Dedifferentiated amniotic fluid mesenchymal stem cell (primary cell): Measurements from ENCODE around the gene COL5A2.
A peak's percentile ranks its signal among the peaks of the same experiment; 100 is the strongest.

ENCODE experiments used
- DNase-seq: peaks from one replicate; pipeline ENCODE4 v3.0.0-alpha.2; 2016; ENCODE audit errors: extremely low spot score

The COL5A2 gene

GRCh38 chr2:189179570-189179950, at the start of gene COL5A2:
TSS of gene COL5A2 (minus strand) at chr2:189179761. CDS start at chr2:189179604, 157 bp downstream.
- DNase-seq = peak; percentile 94

GRCh38 chr2:189226017-189226416, 46.5 kb upstream of the COL5A2 start:
- DNase-seq = no peak

DNA sequence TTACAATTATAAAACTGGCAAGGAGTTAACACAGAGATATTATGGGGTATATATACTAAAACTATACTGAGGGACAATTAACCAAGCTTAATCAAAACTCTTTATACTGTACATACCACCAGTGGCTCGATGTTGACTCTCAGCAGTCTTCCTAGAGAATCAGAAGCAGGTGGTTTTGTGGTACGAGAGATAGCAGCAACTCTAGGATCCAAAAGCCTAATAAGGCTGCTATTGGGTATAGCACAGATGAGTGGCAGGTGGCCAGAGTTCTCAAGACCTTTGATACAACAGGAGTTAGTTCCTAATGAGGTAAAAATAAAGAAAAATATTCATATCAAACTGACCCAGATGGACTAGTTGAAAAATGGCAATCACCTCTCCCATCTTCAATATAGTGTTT, 45.5 kb upstream of the COL5A2 start:
- DNase-seq = no peak

DNA sequence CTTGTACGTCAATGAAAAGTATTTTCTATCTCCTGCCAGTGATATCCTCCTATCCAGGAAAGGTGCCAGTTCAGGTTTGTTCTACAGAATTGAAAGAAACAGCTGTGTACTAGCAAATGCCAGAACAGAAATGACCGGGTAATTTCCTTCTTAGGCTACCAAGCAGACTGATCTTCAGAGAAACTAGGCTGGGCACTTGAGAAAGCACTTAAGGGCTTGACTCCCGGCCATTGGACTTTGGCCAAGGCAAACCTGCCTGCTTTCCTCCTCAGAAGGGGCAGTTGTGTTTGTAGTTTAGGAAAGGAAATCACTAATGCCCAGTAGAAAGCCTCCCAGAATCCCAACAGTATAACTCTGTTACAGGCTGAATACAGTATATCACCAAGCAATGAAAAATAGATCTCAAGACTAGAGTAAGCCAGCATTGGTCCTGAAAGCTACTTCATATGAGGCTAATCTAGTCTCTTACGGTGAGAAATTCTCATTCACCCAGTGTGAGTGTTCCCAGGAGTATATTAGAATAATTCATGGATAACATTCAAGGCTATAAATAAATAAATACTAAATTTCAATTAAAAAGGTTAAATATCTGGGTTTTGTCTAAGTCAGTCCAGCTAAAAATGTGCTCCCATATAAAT, 43.0 kb upstream of the COL5A2 start:
- peak; percentile 28 for DNase-seq

DNA sequence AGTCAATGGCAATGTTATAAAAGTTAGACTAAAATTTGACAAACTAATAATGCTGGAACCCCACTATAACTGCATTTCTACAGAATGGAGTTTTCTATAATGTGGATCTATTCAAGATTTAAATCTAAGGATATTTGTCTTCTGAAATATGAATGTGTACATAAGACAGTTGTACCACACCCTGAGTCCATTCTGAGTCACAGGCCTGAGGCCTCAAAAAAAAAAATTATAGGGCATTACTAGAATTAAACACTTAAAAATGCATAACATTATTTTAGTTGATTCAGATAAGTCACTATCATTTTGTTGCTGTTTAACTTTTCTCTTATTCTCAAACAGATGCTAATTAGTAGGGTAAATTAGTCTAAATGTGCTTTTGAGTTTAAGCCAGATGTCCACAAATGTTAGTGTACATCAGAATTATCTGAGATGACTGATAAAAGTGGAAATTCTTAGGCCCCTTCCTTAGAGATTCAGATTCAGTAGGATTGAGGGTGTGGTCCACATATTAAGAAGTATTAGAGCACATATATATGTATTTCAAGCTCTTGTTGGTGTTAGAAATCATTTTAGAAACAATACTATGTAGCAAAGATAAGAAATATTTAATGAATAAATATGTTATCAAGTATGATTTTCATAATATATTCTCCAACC, 42.4 kb upstream of the COL5A2 start:
- DNase-seq = peak; percentile 55

DNA sequence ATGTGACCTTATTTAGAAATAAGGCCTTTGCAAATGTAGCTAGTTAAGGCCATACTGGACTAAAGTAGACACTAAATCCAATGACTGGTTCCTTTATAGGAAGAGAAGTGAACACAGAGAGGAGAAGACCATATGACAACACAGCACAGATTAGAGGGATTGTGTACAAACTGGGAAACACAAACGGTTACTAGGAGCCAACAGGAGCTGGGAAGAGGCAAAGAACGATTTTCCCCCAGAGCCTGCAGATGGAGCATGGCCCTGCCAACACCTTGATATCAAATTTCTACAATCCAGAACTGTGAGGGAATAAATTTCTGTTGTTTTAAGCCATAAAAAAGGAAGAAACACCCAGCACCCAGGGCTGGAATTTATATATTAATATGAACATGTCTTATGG, 38.7 kb upstream of the COL5A2 start:
- DNase-seq = no peak

GRCh38 chr2:189217541-189217940, 38.0 kb upstream of the COL5A2 start:
- DNase-seq = no peak

DNA sequence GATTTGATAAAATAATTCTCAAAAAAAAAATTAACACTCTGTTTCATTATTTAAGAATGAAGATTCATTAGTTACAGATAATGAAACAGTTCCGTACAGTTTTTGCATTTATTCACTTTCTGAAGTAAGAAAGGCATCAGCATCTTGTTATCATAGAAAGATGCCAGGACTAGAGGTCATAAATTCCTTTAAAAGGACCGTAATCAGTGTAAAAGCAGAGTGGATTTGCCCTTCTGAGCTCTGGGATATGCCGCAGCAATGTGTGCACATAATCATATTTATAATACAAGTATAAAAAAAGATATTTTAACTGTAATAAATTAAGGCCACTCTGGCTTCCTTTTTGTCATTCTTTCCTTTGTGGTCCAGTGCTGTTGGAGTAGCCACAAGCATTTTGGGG, 37.5 kb upstream of the COL5A2 start:
- DNase-seq = no peak

DNA sequence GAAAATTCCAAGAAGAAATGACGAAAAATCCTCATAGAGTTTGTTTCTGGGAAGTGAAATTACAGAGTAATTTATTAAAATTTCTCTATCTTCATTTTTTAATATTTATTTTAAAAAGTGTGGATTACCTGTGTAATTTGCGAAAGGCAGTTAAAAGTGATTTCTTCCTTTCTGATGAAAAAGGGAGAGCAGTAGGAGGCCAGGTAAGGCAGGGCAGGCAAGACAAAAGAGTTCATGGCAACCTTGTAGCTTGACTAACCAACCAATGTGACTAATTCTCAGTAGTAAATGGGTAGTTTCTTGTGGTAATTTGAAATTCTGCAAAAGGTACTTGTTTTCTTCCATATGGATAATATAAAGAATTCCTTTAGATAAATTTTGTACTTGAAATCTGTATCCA, 34.9 kb upstream of the COL5A2 start:
- no peak for DNase-seq

- DNase-seq = no peak
These were observed 33.7 kb upstream of the COL5A2 start for GRCh38 chr2:189213250-189213649.

DNA sequence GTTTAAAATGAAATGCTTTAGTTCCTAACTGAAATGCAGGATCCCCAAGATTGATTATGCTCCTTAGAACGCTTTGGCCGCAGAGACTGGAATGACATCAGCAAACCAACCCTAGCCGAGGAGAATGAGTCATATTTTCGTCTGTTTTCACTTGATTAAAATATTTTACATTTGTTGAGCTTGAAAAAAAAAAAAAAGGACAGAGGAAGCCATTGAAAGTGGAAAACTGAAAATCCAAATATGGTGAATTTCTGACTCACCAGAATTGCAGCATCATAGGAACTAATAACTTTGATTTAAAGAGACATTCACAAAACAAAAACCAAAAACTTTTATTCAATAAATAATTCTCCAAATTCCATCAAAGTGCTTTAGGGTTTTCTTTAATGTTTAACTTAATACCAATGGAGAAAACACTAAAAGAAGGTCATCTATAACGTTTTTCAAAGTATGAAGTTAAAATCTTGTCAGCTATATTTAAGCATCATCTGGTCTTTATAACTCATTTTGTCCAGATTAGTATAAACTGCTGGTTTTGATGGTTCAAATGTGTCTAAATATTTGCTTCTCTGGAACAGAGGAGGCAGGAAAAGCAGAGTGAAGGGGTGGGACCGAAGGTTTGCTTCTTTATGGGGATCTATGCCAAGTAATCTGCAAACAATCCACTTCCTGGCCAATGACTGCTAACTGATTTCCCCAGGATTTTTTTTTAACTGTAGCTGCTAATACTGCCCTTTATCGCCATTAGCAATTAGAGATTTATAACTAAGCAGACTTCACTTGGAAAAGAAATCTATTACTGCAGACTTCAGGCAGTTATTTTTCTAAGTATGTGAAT, 30.9 kb upstream of the COL5A2 start:
- DNase-seq = peak; percentile 95

DNA sequence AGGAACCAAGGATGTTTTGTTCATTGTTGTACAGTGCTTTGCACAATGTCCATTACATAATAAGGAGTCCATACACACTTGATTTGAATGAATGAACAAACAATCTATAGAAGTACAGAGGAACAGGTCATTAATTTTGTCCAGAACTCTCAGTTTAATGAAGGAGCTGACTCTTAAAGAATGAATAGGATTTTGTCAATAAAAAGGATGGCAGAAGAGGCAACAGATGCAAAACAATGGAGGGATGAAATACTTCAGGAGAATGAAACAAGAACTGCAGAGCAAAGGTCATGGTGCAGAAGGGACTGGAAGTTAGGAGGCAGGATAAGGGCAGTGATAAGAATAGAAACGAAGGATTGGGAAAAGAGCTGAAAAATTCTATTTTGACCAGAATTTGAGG, 28.7 kb upstream of the COL5A2 start:
- no peak for DNase-seq

DNA sequence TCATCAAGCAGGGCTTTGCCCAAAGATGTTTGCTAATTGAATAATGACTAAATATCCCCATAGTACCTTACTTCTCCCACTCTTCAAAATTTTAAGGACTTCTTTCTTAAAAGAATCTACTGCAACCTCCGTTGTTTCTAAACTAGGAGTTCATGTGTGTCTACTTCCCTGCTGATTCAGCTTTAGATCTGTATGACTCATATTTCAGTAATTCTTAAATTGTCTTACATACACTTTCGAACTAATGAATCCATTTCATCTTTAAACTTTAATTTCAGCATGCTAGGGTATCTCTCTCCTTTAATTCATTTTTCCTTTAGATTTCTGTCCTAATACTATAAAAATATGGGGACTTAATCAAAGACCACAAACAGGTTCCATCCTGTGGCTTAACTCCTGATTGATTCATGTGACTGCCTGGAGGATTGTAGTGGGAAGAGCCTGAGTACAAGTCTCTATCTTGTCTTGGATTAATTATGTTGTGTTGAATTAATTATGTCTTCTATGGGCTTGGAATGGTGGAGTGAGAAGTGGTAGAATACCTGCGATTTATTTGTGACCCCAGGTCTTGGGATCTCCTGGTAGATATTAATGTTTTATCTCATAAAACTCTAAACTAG, 24.9 kb upstream of the COL5A2 start:
- peak; percentile 42 for DNase-seq

DNA sequence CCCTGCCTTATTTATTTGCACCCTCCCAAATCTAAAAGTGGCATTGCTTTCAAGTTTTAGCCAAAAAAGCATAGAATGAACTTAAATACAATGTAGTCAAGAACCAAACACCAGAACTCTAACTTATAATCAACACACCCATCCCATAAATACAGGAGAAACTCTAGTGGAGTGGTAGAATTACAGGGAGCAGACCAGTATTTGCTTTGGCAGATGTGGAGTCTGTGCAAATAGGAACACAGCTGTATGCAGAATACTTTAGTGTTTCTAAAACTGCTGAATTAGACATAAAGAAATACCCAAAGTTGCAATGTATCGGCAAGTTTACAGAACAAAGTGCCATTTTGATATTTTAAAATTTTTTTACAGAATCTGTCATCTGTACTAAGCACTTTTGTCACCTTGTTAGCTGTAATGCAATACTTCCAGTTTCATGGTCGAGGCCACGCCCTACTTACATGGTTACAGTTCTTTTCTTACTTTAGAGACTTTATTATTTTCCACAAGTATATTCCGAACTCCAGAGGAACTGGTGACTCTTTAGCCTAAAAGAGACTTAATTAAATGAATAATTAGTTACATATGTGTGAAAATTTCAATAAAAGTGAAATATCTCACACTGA, 23.7 kb upstream of the COL5A2 start:
- no peak for DNase-seq

DNA sequence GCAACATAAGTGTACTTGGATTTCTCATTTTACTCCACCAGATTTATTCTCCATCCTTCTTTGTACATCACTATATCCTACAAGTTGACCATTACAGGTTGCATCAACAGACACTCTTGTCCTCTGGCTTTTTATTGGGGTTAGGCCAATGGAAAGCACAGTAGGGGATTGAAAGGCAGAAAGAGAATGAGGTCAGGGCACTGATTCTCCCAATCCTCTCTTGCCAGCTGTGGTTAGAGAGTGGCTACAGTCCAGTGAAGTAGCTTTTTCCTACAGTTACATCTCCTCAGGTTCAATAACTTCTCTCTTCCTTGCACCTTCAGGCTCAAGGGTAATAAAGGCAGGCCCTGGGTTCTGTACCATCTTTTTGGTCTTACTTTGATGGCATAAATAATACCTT, 20.2 kb upstream of the COL5A2 start:
- DNase-seq = no peak

DNA sequence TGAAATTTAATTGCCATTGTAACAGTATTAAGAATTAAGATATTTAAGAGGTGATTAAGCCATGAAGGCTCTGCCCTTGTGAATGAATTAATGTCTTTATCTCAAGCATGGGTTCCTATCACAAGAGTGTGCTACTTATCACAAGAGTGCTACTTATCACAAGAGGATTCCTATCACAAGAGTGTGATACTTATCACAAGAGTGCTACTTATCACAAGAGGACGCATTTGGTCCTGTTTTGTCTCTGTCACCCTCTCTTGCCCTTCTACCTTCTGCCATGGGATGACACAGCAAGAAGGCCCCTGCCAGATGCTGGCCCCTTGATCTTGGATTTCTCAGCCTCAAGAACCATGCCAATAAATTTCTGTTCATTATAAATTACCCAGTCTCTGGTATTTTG, 13.2 kb upstream of the COL5A2 start:
- no peak for DNase-seq

DNA sequence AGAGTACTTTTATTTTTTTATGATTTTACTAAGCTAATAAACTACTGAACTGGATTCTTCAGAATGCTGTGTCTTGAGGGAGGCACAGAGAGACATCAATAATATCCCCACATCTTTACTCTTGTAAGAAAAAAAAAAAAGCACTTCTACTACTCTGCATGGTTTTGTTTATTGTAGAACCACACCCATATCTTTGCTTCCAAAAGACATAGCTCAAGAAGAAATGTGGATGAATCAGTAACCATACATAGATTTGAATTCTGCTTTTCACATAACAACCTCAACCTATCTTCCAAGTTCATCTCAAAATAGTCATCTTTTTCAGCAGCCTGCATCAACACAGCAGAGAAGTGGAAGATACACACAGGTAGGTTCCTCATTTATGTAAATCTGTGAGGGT, 12.2 kb upstream of the COL5A2 start:
- peak; percentile 58 for DNase-seq

DNA sequence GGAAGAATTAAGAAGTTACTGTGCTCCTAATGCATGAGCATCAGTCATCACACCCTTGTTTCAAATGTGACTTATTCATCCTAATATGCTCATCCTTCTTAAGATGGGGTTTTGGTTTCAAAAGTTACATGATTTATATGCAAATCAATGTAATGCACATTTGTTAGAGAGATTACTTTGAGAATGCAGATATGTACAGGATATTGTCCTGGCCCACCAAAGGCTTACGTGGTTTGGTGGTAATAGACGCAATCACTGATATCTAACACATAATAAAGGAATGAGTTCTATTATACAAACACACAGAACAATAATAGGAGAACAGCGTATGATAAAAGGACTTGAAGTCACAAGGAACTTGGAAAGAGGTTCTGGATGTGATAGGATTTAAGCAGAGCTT, 11.1 kb upstream of the COL5A2 start:
- no peak for DNase-seq

DNA sequence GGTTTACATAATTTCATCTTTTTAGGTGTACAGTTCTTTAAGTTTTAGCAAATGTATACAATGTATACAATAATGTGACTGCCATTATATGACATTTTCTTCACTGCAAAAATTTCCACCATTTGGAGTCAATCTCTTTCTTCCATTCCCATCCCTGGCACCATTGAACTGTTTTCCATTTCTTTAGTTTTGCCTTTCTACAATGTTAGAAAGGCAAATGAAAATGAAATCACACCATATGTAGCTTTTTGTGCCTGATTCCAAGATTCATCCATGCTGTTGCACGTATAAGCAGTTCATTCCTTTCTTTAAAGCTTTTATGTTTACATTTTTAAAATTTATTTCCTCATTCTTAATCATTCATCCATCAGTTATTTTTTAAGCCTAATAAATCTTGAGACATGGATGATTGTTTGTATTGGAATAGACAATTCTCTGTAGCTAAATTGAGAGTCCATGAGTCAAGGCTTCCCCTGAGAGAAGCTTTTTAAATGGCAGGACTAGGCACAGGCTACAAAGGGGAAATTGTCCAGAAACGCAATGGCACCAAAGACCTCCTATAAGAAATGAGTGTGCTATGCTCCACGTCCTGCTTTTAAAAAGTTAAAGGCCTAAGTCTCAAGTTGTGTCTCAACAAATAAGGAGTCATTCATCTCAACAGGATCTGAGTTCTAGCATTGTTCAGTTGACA, 8.7 kb upstream of the COL5A2 start:
- no peak for DNase-seq

- DNase-seq = no peak
These were observed 3.6 kb upstream of the COL5A2 start for GRCh38 chr2:189183170-189183569.

DNA sequence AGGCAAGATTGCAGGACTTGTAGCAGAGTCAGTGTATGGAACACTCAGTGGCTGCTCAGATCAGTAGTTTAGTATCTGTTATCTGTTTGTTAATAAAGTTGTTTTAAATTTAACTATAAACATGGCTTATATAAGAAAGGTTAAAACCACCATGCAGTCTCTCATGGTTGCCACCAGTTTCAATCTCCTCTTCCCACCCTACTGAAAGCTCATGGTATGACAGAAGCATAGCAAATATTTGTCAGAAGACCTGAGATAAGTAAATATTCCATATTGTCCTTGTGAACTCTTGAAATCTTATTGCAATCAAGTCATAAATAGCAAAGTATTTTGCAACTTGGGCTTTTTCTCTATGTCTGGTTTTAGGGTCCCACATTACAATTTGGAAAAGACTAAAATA, 2.1 kb upstream of the COL5A2 start:
- DNase-seq = no peak
